ENCODE measurements around the gene TBC1D22A.
A peak's percentile ranks its signal among the peaks of the same experiment; 100 is the strongest.
"Not testable (repeated sequence)": the region's sequence is repeated elsewhere in the genome, so short reads cannot be mapped to it uniquely, and the experiment has no call there.

Gene TBC1D22A

GRCh38 chr22:46774253-46774979 is 12.0 kb downstream of the TBC1D22A start:
- DNase-seq (ENCODE audit: low read depth) = no peak

GRCh38 chr22:46774980-46775849 is 12.8 kb downstream of the TBC1D22A start:
- DNase-seq (ENCODE audit: low read depth) = no peak

- no peak for DNase-seq (ENCODE audit: low read depth)
These were observed 13.7 kb downstream of the TBC1D22A start for GRCh38 chr22:46775850-46776826.

GRCh38 chr22:46776876-46777608 is 14.6 kb downstream of the TBC1D22A start:
- DNase-seq (ENCODE audit: low read depth) = no peak

- no peak for DNase-seq (ENCODE audit: low read depth)
These were observed 15.1 kb downstream of the TBC1D22A start for GRCh38 chr22:46777609-46777970.

GRCh38 chr22:46779023-46779422 is 16.6 kb downstream of the TBC1D22A start:
- DNase-seq (ENCODE audit: low read depth) = no peak

- no peak for DNase-seq (ENCODE audit: low read depth)
These were observed 17.2 kb downstream of the TBC1D22A start for GRCh38 chr22:46779651-46780050.

- no peak for DNase-seq (ENCODE audit: low read depth)
These were observed 18.0 kb downstream of the TBC1D22A start for GRCh38 chr22:46780453-46780852.

- DNase-seq (ENCODE audit: low read depth) = no peak
These were observed 18.8 kb downstream of the TBC1D22A start for GRCh38 chr22:46781291-46781690.

GRCh38 chr22:46782200-46782599 is 19.8 kb downstream of the TBC1D22A start:
- not testable (repeated sequence) for DNase-seq (ENCODE audit: low read depth)

- DNase-seq (ENCODE audit: low read depth) = no peak
These were observed 21.3 kb downstream of the TBC1D22A start for GRCh38 chr22:46783721-46784120.

GRCh38 chr22:46788441-46789172 is 26.2 kb downstream of the TBC1D22A start:
- no peak for DNase-seq (ENCODE audit: low read depth)

GRCh38 chr22:46789992-46790391 is 27.5 kb downstream of the TBC1D22A start:
- no peak for DNase-seq (ENCODE audit: low read depth)

- peak; percentile 58 for DNase-seq (ENCODE audit: low read depth)
These were observed 28.8 kb downstream of the TBC1D22A start for GRCh38 chr22:46791201-46791731.

GRCh38 chr22:46792061-46792796 is 29.8 kb downstream of the TBC1D22A start:
- no peak for DNase-seq (ENCODE audit: low read depth)

GRCh38 chr22:46792841-46793261 is 30.4 kb downstream of the TBC1D22A start:
- no peak for DNase-seq (ENCODE audit: low read depth)

- DNase-seq (ENCODE audit: low read depth) = no peak
These were observed 31.0 kb downstream of the TBC1D22A start for GRCh38 chr22:46793497-46793896.

GRCh38 chr22:46794067-46794466 is 31.6 kb downstream of the TBC1D22A start:
- DNase-seq (ENCODE audit: low read depth) = no peak

GRCh38 chr22:46794491-46794890 is 32.0 kb downstream of the TBC1D22A start:
- DNase-seq (ENCODE audit: low read depth) = no peak

GRCh38 chr22:46795140-46795539 is 32.7 kb downstream of the TBC1D22A start:
- DNase-seq (ENCODE audit: low read depth) = no peak
